Spinal cord (tissue), 10 donors: ENCODE results near the gene CSTB. TPM values are rescaled to one million over a fixed set of nuclear protein-coding genes. Genes with fewer than 3 reads are reported as not detected.

Source experiments
- DNase-seq, 6 donors: peaks; one replicate each; pipeline versions ENCODE4 v3.0.0 to v3.0.0-alpha.2; 2013 to 2015; ENCODE audit warnings: low spot score in 6 of 6, low read depth in 4 of 6
- H3K27ac ChIP-seq: one replicate; pipeline ENCODE4 v1.5.1; 2013; ENCODE audit warnings: low read depth, low read length, control low read depth
- H3K27me3 ChIP-seq: one replicate; pipeline ENCODE4 v1.6.1; 2013; ENCODE audit warnings: low read length; ENCODE audit not compliant: control insufficient read depth, insufficient read depth
- H3K36me3 ChIP-seq: one replicate; pipeline ENCODE4 v1.6.1; 2013; ENCODE audit warnings: low read length; ENCODE audit not compliant: control insufficient read depth, insufficient read depth
- H3K4me1 ChIP-seq: one replicate; pipeline ENCODE4 v1.6.1; 2013; ENCODE audit warnings: low read length; ENCODE audit not compliant: control insufficient read depth, insufficient read depth
- H3K4me3 ChIP-seq: one replicate; pipeline ENCODE4 v1.5.1; 2013; ENCODE audit warnings: low read depth, low read length, control low read depth
- H3K9me3 ChIP-seq: one replicate; pipeline ENCODE4 v1.6.1; 2013; ENCODE audit warnings: low read length; ENCODE audit not compliant: control insufficient read depth, insufficient read depth
- WGBS: methylation state at CpG from one replicate; pipeline ENCODE4 v1.1.5; 2013; ENCODE audit warnings: missing lambda C conversion rate; ENCODE audit not compliant: insufficient coverage; 5-methylcytosine and 5-hydroxymethylcytosine counted together
- polyA plus RNA-seq, 2 donors: library from polyadenylated mRNA; unstranded; fragments of 120-200 nt; gene quantifications; one replicate each; pipeline ENCODE4 v1.2.1, GENCODE V29; 2013; ENCODE audit not compliant: insufficient read length in 2 of 2
- total RNA-seq, 2 donors: library from RNA; depleted of rRNA in 1 of 2; stranded (reverse); fragments of 120-200 nt in 1 of 2; fragments of >200 nt in 1 of 2; gene quantifications; one replicate each; pipeline versions ENCODE4 v1.2.3 to v1.2.4, GENCODE V29; 2013 to 2014
- donor health status: healthy.

CSTB gene
- total and polyA plus RNA-seq, 4 donors = 9.8 to 43.1 (median 29.4) TPM

GRCh38 chr21:43782431-43783097 lies 6.5 kb upstream of the CSTB start:
- DNase-seq = no peak

GRCh38 chr21:43781846-43782245 lies 5.7 kb upstream of the CSTB start:
- Histone ChIP-seq H3K9me3 (no peaks in the 10 kb centered on the region), H3K36me3 (no peaks in the 10 kb centered on the region), H3K4me3 (no peak overlapping the region), H3K27ac (no peak overlapping the region), H3K27me3 (no peaks in the 10 kb centered on the region), H3K4me1 (peaks cover 10% of the 10 kb centered on the region)
- no peak for DNase-seq
- 75% methylated on average over 6 of the region's 6 CpGs for WGBS

More at GRCh38 chr21:43782431-43783097, 6.5 kb upstream of the CSTB start:
- Histone ChIP-seq H3K27ac (no peak overlapping the region), H3K9me3 (no peaks in the 10 kb centered on the region), H3K36me3 (no peaks in the 10 kb centered on the region), H3K4me1 (peaks cover 10% of the 10 kb centered on the region), H3K27me3 (no peaks in the 10 kb centered on the region), H3K4me3 (no peak overlapping the region)
- 85% methylated on average over 2 of the region's 5 CpGs for WGBS

- Histone ChIP-seq H3K4me1 (peaks cover 20% of the 10 kb centered on the region), H3K27me3 (no peaks in the 10 kb centered on the region), H3K9me3 (no peaks in the 10 kb centered on the region), H3K36me3 (peaks cover 3% of the 10 kb centered on the region), H3K27ac (no peak overlapping the region), H3K4me3 (no peak overlapping the region)
- WGBS = 100% methylated on average over 2 of the region's 5 CpGs
- no peak for DNase-seq
Observed at GRCh38 chr21:43779660-43780059, 3.6 kb upstream of the CSTB start.

GRCh38 chr21:43778469-43779335 lies 2.6 kb upstream of the CSTB start:
- Histone ChIP-seq H3K36me3 (peaks cover 12% of the 10 kb centered on the region), H3K4me3 (no peak overlapping the region), H3K27me3 (no peaks in the 10 kb centered on the region), H3K27ac (peak overlapping the region; percentile 76), H3K4me1 (peaks cover 27% of the 10 kb centered on the region), H3K9me3 (no peaks in the 10 kb centered on the region)
- 27% methylated on average over 15 of the region's 20 CpGs for WGBS
- DNase-seq = no peak

GRCh38 chr21:43777953-43778352 lies 1.8 kb upstream of the CSTB start:
- Histone ChIP-seq H3K36me3 (peaks cover 19% of the 10 kb centered on the region), H3K27ac (peak overlapping the region; percentile 76), H3K27me3 (no peaks in the 10 kb centered on the region), H3K9me3 (no peaks in the 10 kb centered on the region), H3K4me1 (peaks cover 27% of the 10 kb centered on the region), H3K4me3 (no peak overlapping the region)
- DNase-seq = no peak
- 95% methylated on average over 4 of the region's 5 CpGs for WGBS

GRCh38 chr21:43775190-43775589 lies 918 bp downstream of the CSTB start:
- DNase-seq = no peak
- Histone ChIP-seq H3K4me3 (peak overlapping the region; percentile 75), H3K36me3 (peaks cover 35% of the 10 kb centered on the region), H3K27me3 (no peaks in the 10 kb centered on the region), H3K27ac (no peak overlapping the region), H3K4me1 (peaks cover 29% of the 10 kb centered on the region), H3K9me3 (no peaks in the 10 kb centered on the region)
- 85% methylated on average over 8 of the region's 12 CpGs for WGBS

GRCh38 chr21:43774163-43774562 lies 1.9 kb downstream of the CSTB start:
- peaks cover 29% of the 10 kb centered on the region for H3K4me1 ChIP-seq
- WGBS = 96% methylated on average over 10 of the region's 10 CpGs
- no peaks in the 10 kb centered on the region for H3K9me3 ChIP-seq
- DNase-seq = no peak
- no peak overlapping the region for H3K27ac ChIP-seq
- H3K27me3 ChIP-seq = no peaks in the 10 kb centered on the region
- H3K4me3 ChIP-seq = no peak overlapping the region
- H3K36me3 ChIP-seq = peaks cover 38% of the 10 kb centered on the region

GRCh38 chr21:43772425-43772821 lies 3.7 kb downstream of the CSTB start:
- Histone ChIP-seq H3K27ac (no peak overlapping the region), H3K27me3 (no peaks in the 10 kb centered on the region), H3K9me3 (no peaks in the 10 kb centered on the region), H3K4me3 (no peak overlapping the region), H3K4me1 (peaks cover 31% of the 10 kb centered on the region), H3K36me3 (peaks cover 38% of the 10 kb centered on the region)
- no peak for DNase-seq
- WGBS = 78% methylated on average over 2 of the region's 6 CpGs

- Histone ChIP-seq H3K27me3 (no peaks in the 10 kb centered on the region), H3K9me3 (no peaks in the 10 kb centered on the region), H3K4me3 (no peak overlapping the region), H3K4me1 (peaks cover 31% of the 10 kb centered on the region), H3K27ac (no peak overlapping the region), H3K36me3 (peaks cover 41% of the 10 kb centered on the region)
- no peak for DNase-seq
- WGBS = 82% methylated on average over 2 of the region's 13 CpGs
Observed at GRCh38 chr21:43771698-43772424, 4.2 kb downstream of the CSTB start.
